Measurements from ENCODE around the gene LDB2. TPM values are rescaled to one million over a fixed set of nuclear protein-coding genes. Genes with fewer than 3 reads are reported as not detected.

The LDB2 gene
- polyA plus RNA-seq, 3 donors, result not detected

DNA sequence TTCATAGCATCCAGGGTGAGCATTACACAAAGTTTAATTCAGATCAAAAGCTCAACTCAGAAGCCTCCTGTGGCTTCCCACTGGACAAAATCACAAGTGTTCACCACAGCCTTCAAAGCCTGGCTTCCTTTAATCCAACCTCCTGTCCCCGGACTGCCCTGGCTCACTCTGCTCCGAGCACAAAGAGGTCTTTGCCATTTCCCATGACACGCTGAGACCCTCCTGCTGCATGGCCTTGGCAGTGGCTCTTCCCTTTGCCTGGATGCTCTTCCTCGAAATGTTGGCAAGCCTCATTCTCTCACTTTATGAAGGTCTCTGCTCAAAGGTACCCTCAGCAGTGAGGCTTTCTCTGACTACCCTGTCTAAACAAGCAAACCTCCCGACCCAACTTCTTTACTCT is 41.0 kb downstream of the LDB2 start:
- no peaks in the 10 kb centered on the region for H3K9me3 ChIP-seq (replicated peaks in 1 of 2; ENCODE audit: control insufficient read depth in 1 of 2, insufficient read depth in 1 of 2, low read length in 2 of 2)
- no peak overlapping the region for H2AFZ ChIP-seq (ENCODE audit: insufficient read depth, low read depth, low read length, poor library complexity, severe bottlenecking)
- no peak overlapping the region for H3K4me3 ChIP-seq (replicated peaks in 1 of 3; ENCODE audit: low read depth in 2 of 3, low read length in 3 of 3)
- H3K79me2 ChIP-seq (ENCODE audit: insufficient read depth, low read length), result no peaks in the 10 kb centered on the region
- no peak for DNase-seq
- Mint-ChIP-seq H3K27ac (peak overlapping the region in 2 of 7 donors; percentile 11 to 66), H3K36me3 (no peaks in the 10 kb centered on the region), H3K4me3 (no peak overlapping the region), H3K27me3 (ENCODE audit: low read depth in 3 of 3) (peaks cover 0 to 2% (median 0%) of the 10 kb centered on the region in 3 donors), H3K4me1 (no peaks in the 10 kb centered on the region), H3K9me3 (peaks cover 0 to 5% (median 0%) of the 10 kb centered on the region in 7 donors)
- H3K36me3 ChIP-seq (replicated peaks in 1 of 2; ENCODE audit: control insufficient read depth in 1 of 2, insufficient read depth in 2 of 2, low read length in 2 of 2), result no peaks in the 10 kb centered on the region
- H4K20me1 ChIP-seq (ENCODE audit: insufficient read depth, low read length), result no peaks in the 10 kb centered on the region
- H3K4me2 ChIP-seq (replicated peaks; ENCODE audit: extremely low read depth, low read length, poor library complexity, severe bottlenecking), result no peak overlapping the region
- TF ChIP-seq, protein P1, sequence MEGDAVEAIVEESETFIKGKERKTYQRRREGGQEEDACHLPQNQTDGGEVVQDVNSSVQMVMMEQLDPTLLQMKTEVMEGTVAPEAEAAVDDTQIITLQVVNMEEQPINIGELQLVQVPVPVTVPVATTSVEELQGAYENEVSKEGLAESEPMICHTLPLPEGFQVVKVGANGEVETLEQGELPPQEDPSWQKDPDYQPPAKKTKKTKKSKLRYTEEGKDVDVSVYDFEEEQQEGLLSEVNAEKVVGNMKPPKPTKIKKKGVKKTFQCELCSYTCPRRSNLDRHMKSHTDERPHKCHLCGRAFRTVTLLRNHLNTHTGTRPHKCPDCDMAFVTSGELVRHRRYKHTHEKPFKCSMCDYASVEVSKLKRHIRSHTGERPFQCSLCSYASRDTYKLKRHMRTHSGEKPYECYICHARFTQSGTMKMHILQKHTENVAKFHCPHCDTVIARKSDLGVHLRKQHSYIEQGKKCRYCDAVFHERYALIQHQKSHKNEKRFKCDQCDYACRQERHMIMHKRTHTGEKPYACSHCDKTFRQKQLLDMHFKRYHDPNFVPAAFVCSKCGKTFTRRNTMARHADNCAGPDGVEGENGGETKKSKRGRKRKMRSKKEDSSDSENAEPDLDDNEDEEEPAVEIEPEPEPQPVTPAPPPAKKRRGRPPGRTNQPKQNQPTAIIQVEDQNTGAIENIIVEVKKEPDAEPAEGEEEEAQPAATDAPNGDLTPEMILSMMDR (IDR thresholded peaks at IDR 0.05), result no peak
- no peak overlapping the region for H3K27ac ChIP-seq (ENCODE audit: low read depth in 1 of 2, low read length in 2 of 2)
- intact Hi-C loops (cut with micrococcal nuclease), result no loop called here
- no peaks in the 10 kb centered on the region for H3K4me1 ChIP-seq (ENCODE audit: control insufficient read depth in 1 of 2, insufficient read depth in 2 of 2, low read length in 2 of 2)
- 86% methylated on average over 5 of the region's 5 CpGs for WGBS (ENCODE audit: insufficient coverage)
- H3K27me3 ChIP-seq (ENCODE audit: control insufficient read depth in 2 of 2, insufficient read depth in 2 of 2, low read length in 2 of 2), result no peaks in the 10 kb centered on the region
- no peak overlapping the region for H3K9ac ChIP-seq (ENCODE audit: insufficient read depth, low read length, poor library complexity, severe bottlenecking)

DNA sequence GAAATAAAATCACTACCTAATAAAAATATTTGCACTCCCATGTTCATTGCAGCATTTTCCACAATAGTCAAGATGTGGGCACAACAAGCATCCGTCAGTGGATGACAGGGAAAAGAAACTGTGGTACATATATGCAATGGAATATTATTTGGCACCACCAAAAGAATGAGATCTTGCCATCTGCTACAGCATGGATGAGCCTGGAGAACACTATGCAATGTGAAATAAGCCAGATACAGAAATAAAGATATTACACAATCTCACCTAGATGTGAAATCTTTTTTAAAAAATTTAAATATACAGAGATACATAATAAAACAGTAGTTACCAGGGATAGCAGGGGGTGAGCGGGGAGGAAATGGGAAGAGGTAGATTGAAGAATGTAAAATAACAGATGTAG is 44.8 kb downstream of the LDB2 start:
- no CpG with 5 or more reads among the region's 2 CpGs for WGBS (ENCODE audit: insufficient coverage)
- peaks cover 0 to 2% (median 0%) of the 10 kb centered on the region in 3 donors for H3K27me3 Mint-ChIP-seq (ENCODE audit: low read depth in 3 of 3)

More for the DNA sequence above, 44.8 kb downstream of the LDB2 start:
- Mint-ChIP-seq H3K4me1 (no peaks in the 10 kb centered on the region), H3K9me3 (peaks cover 0 to 5% (median under 1%) of the 10 kb centered on the region in 7 donors), H3K36me3 (no peaks in the 10 kb centered on the region), H3K4me3 (no peak overlapping the region), H3K27ac (no peak overlapping the region)
- Histone ChIP-seq H2AFZ (ENCODE audit: insufficient read depth, low read depth, low read length, poor library complexity, severe bottlenecking) (no peak overlapping the region), H3K4me3 (replicated peaks in 1 of 3; ENCODE audit: low read depth in 2 of 3, low read length in 3 of 3) (no peak overlapping the region), H3K27ac (ENCODE audit: low read depth in 1 of 2, low read length in 2 of 2) (no peak overlapping the region), H3K4me2 (replicated peaks; ENCODE audit: extremely low read depth, low read length, poor library complexity, severe bottlenecking) (no peak overlapping the region), H3K9ac (ENCODE audit: insufficient read depth, low read length, poor library complexity, severe bottlenecking) (no peak overlapping the region), H4K20me1 (ENCODE audit: insufficient read depth, low read length) (no peaks in the 10 kb centered on the region), H3K27me3 (ENCODE audit: control insufficient read depth in 2 of 2, insufficient read depth in 2 of 2, low read length in 2 of 2) (no peaks in the 10 kb centered on the region), H3K4me1 (ENCODE audit: control insufficient read depth in 1 of 2, insufficient read depth in 2 of 2, low read length in 2 of 2) (no peaks in the 10 kb centered on the region), H3K9me3 (replicated peaks in 1 of 2; ENCODE audit: control insufficient read depth in 1 of 2, insufficient read depth in 1 of 2, low read length in 2 of 2) (no peaks in the 10 kb centered on the region), H3K79me2 (ENCODE audit: insufficient read depth, low read length) (no peaks in the 10 kb centered on the region), H3K36me3 (replicated peaks in 1 of 2; ENCODE audit: control insufficient read depth in 1 of 2, insufficient read depth in 2 of 2, low read length in 2 of 2) (no peaks in the 10 kb centered on the region)
- DNase-seq, result no peak
- intact Hi-C loops (cut with micrococcal nuclease), result no loop called here
- TF ChIP-seq, protein P1 (IDR thresholded peaks at IDR 0.05), result no peak

All from CD14-positive monocyte (primary cell).